Natural killer cell (primary cell): ENCODE measurements around the gene GSKIP. TPM values are rescaled to one million over a fixed set of nuclear protein-coding genes. Genes with fewer than 3 reads are reported as not detected.

Experiments
- ATAC-seq, 3 donors: fragments of 150-1000 bp in 2 of 3; fragments of 200-7000 bp in 1 of 3; cut with Tn5 transposase; 1 replicate in 1 of 3; 2 replicates in 2 of 3; pipeline ENCODE4 v1.10.0; 2021; ENCODE audit warnings: mild to moderate bottlenecking in 2 of 3, moderate library complexity in 2 of 3
- DNase-seq, 2 donors: peaks; one replicate each; pipeline versions ENCODE4 v3.0.0 to v3.0.0-alpha.2; 2013 to 2021; ENCODE audit warnings: mixed read lengths in 1 of 2
- H3K27ac ChIP-seq: one replicate; pipeline ENCODE4 v1.5.1; 2013; ENCODE audit warnings: mild to moderate bottlenecking, low read length
- H3K27me3 ChIP-seq: one replicate; pipeline ENCODE4 v1.6.1; 2013; ENCODE audit warnings: low read length; ENCODE audit not compliant: control insufficient read depth, insufficient read depth
- H3K36me3 ChIP-seq: one replicate; pipeline ENCODE4 v1.6.1; 2013; ENCODE audit warnings: low read length; ENCODE audit not compliant: control insufficient read depth, insufficient read depth
- H3K4me1 ChIP-seq: one replicate; pipeline ENCODE4 v1.6.1; 2013; ENCODE audit warnings: low read length; ENCODE audit not compliant: control insufficient read depth, insufficient read depth
- H3K4me3 ChIP-seq: one replicate; pipeline ENCODE4 v1.5.1; 2013; ENCODE audit warnings: low read length
- H3K9me3 ChIP-seq: one replicate; pipeline ENCODE4 v1.6.1; 2013; ENCODE audit warnings: low read length; ENCODE audit not compliant: control insufficient read depth, insufficient read depth
- H3K27ac Mint-ChIP-seq, 2 donors: one replicate each; pipeline ENCODE4 v1.8.0; 2022; ENCODE audit warnings: mild to moderate bottlenecking in 2 of 2, mixed read lengths in 2 of 2, moderate library complexity in 1 of 2
- H3K27me3 Mint-ChIP-seq, 2 donors: one replicate each; pipeline ENCODE4 v1.8.0; 2022; ENCODE audit warnings: low read depth in 2 of 2, mixed read lengths in 2 of 2
- H3K36me3 Mint-ChIP-seq: one replicate; pipeline ENCODE4 v1.8.0; 2022; ENCODE audit warnings: mixed read lengths
- H3K4me1 Mint-ChIP-seq, 2 donors: one replicate each; pipeline ENCODE4 v1.8.0; 2022; ENCODE audit warnings: mixed read lengths in 2 of 2
- H3K4me3 Mint-ChIP-seq: one replicate; pipeline ENCODE4 v1.8.0; 2022; ENCODE audit warnings: mild to moderate bottlenecking, moderate library complexity, mixed read lengths
- H3K9me3 Mint-ChIP-seq, 2 donors: one replicate each; pipeline ENCODE4 v1.8.0; 2022; ENCODE audit warnings: mixed read lengths in 2 of 2
- WGBS: methylation state at CpG from one replicate; pipeline ENCODE4 v1.1.7; 2013; ENCODE audit warnings: missing lambda C conversion rate; ENCODE audit not compliant: insufficient coverage; 5-methylcytosine and 5-hydroxymethylcytosine counted together
- intact Hi-C: fragments of 100-400 bp; cut with micrococcal nuclease; formaldehyde crosslinking; loops from one replicate; pipeline ENCODE4 v1.14.2; 2022
- total RNA-seq, 4 donors: library from RNA; stranded (reverse); fragments of 120-200 nt in 1 of 4; gene quantifications; one replicate each; pipeline versions ENCODE4 v1.2.3 to v1.2.4, GENCODE V29; 2013 to 2022
- TF ChIP-seq, protein P1 (sequence below): fragments of 200-600 bp; IDR thresholded peaks from one replicate; pipeline ENCODE4 v1.8.0; 2022; ENCODE audit warnings: antibody characterized with exemption

GSKIP gene
- total RNA-seq, 3 donors from 2014 or later (not counting 1 experiment from before 2014, with no cell fraction given): 6.6 to 11.8 (median 7.9) TPM

DNA sequence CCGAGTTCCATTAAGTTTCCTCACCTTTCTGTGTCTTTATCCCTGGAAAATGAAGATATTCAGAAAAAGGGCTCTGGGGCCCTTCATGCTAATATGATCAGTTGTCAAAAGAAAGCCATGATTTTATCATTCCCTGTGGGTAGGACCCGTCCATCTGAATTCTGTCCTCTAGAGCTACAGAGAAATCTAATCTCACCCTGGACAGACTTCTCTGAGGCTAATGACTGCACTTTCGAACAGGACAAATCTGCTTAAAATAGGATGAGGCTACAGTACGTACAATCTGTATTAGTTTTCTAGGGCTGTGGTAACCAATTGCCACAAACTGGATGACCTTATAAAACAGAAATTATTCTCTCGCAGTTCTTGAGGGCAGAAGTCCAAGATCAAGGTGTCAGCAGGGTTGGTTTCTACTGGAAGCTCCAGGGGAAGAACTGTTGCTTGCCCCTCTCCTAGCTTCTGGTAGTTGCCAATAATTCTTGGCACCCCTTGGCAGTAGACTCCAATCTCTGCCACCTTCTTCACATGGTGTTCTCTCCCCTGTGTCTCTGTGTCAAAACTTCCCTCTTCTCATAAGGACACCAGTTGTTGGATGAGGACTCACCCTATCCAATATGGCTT lies 29.9 kb downstream of the GSKIP start:
- peak overlapping the region; percentile 93 for H3K4me3 Mint-ChIP-seq
- Histone ChIP-seq H3K9me3 (no peaks in the 10 kb centered on the region), H3K4me3 (no peak overlapping the region), H3K4me1 (peaks cover 16% of the 10 kb centered on the region), H3K27ac (no peak overlapping the region), H3K36me3 (no peaks in the 10 kb centered on the region), H3K27me3 (peaks cover 2% of the 10 kb centered on the region)
- ATAC-seq (no peak), DNase-seq (no peak)
- TF ChIP-seq, protein P1, sequence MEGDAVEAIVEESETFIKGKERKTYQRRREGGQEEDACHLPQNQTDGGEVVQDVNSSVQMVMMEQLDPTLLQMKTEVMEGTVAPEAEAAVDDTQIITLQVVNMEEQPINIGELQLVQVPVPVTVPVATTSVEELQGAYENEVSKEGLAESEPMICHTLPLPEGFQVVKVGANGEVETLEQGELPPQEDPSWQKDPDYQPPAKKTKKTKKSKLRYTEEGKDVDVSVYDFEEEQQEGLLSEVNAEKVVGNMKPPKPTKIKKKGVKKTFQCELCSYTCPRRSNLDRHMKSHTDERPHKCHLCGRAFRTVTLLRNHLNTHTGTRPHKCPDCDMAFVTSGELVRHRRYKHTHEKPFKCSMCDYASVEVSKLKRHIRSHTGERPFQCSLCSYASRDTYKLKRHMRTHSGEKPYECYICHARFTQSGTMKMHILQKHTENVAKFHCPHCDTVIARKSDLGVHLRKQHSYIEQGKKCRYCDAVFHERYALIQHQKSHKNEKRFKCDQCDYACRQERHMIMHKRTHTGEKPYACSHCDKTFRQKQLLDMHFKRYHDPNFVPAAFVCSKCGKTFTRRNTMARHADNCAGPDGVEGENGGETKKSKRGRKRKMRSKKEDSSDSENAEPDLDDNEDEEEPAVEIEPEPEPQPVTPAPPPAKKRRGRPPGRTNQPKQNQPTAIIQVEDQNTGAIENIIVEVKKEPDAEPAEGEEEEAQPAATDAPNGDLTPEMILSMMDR: no peak
- 98% methylated on average over 5 of the region's 5 CpGs for WGBS
- H3K27ac Mint-ChIP-seq: peak overlapping the region in 1 of 2 donors; percentile 81
- intact Hi-C loops: no loop called here
- no peaks in the 10 kb centered on the region for H3K36me3 Mint-ChIP-seq
- H3K4me1 Mint-ChIP-seq: peaks cover 7 to 9% of the 10 kb centered on the region in 2 donors
- no peaks in the 10 kb centered on the region for H3K9me3 Mint-ChIP-seq
- H3K27me3 Mint-ChIP-seq: peaks cover 3 to 9% of the 10 kb centered on the region in 2 donors

DNA sequence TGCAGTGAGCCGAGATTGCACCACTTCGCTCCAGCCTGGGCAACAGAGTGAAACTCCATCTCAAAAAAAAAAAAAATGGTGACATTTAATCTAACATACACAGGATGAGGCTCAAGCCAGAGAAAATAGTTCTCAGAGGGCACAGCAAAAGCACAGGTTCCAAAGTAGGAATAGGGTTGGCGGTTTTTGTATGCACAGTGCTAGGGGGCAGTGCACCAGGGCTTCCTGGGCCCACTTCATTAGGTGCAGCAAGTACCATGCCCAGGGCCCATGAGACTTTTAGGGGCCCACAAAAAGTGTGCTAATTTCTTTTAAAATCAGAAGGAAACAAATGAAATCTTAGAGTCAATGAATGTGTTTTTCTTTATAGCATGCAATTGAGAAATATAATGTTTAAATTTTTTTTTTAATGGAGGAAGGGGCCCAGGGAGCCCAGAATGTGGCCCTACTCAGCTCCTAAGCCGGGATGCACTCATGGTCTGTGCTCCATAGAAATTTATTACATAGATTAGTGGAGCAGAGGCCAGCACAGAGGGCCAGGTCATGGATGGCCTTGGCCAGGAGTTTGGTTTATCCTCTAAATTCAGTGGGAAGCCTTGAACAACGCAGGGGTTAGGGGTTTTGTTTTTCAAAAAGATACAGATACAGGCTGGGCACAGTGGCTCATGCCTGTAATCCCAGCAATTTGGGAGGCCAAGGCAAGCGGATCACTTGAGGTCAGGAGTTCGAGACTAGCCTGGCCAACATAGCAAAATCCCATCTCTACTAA lies 30.9 kb downstream of the GSKIP start:
- Mint-ChIP-seq H3K27ac (no peak overlapping the region), H3K4me3 (no peak overlapping the region), H3K9me3 (no peaks in the 10 kb centered on the region), H3K4me1 (peaks cover 7 to 9% of the 10 kb centered on the region in 2 donors), H3K36me3 (no peaks in the 10 kb centered on the region), H3K27me3 (peaks cover 9 to 16% of the 10 kb centered on the region in 2 donors)
- H3K36me3 ChIP-seq: no peaks in the 10 kb centered on the region
- TF ChIP-seq, protein P1: no peak
- no peak for ATAC-seq
- DNase-seq: no peak
- H3K4me3 ChIP-seq: no peak overlapping the region
- H3K4me1 ChIP-seq: peaks cover 16% of the 10 kb centered on the region
- intact Hi-C loops: no loop called here
- no peak overlapping the region for H3K27ac ChIP-seq
- H3K9me3 ChIP-seq: no peaks in the 10 kb centered on the region
- H3K27me3 ChIP-seq: peaks cover 2% of the 10 kb centered on the region
- WGBS: 92% methylated on average over 7 of the region's 7 CpGs

DNA sequence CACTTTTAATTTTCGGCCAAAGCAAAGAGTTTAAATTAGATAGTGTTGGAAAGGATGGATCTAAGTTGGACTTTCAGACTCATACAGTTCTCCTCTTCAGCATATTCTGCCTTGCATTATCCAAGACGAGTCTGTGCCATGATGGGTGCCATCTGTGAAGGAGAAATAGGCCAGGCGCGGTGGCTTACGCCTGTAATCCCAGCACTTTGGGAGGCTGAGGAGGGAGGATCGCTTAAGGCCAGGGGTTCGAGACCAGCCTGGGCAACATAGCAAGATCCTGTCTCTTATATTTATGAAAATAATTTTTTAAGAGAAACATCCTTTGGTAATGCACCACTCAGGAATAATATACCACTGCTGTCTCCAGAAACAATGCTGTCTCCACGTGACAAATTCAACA lies 35.1 kb downstream of the GSKIP start:
- TF ChIP-seq, protein P1: no peak
- ATAC-seq: no peak
- H3K4me1 ChIP-seq: no peaks in the 10 kb centered on the region
- intact Hi-C loops: no loop called here
- WGBS: 92% methylated on average over 5 of the region's 8 CpGs
- H3K27ac ChIP-seq: no peak overlapping the region
- no peaks in the 10 kb centered on the region for H3K36me3 ChIP-seq
- H3K9me3 ChIP-seq: no peaks in the 10 kb centered on the region
- Mint-ChIP-seq H3K27me3 (peaks cover 24 to 25% of the 10 kb centered on the region in 2 donors), H3K36me3 (no peaks in the 10 kb centered on the region), H3K4me1 (no peaks in the 10 kb centered on the region), H3K27ac (no peak overlapping the region), H3K4me3 (no peak overlapping the region), H3K9me3 (no peaks in the 10 kb centered on the region)
- H3K27me3 ChIP-seq: no peaks in the 10 kb centered on the region
- H3K4me3 ChIP-seq: no peak overlapping the region
- DNase-seq: no peak
